ENCODE measurements around the gene ZBTB16.

ZBTB16 gene

GRCh38 chr11:114164546-114164945 is 105.0 kb downstream of the ZBTB16 start:
- no peak for DNase-seq (ENCODE audit: low read depth in 2 of 2, low spot score in 1 of 2)

- DNase-seq (ENCODE audit: low read depth in 2 of 2, low spot score in 1 of 2): no peak
Observed at GRCh38 chr11:114165326-114166230, 106.1 kb downstream of the ZBTB16 start.

- DNase-seq (ENCODE audit: low read depth in 2 of 2, low spot score in 1 of 2): no peak
Observed at GRCh38 chr11:114166362-114166761, 106.9 kb downstream of the ZBTB16 start.

- DNase-seq (ENCODE audit: low read depth in 2 of 2, low spot score in 1 of 2): no peak
Observed at GRCh38 chr11:114166897-114167323, 107.4 kb downstream of the ZBTB16 start.

GRCh38 chr11:114167355-114167754 is 107.8 kb downstream of the ZBTB16 start:
- DNase-seq (ENCODE audit: low read depth in 2 of 2, low spot score in 1 of 2): no peak

- DNase-seq (ENCODE audit: low read depth in 2 of 2, low spot score in 1 of 2): no peak
Observed at GRCh38 chr11:114167771-114168448, 108.4 kb downstream of the ZBTB16 start.

- no peak for DNase-seq (ENCODE audit: low read depth in 2 of 2, low spot score in 1 of 2)
Observed at GRCh38 chr11:114168691-114169090, 109.2 kb downstream of the ZBTB16 start.

- DNase-seq (ENCODE audit: low read depth in 2 of 2, low spot score in 1 of 2): no peak
Observed at GRCh38 chr11:114169321-114169749, 109.8 kb downstream of the ZBTB16 start.

GRCh38 chr11:114169821-114170220 is 110.3 kb downstream of the ZBTB16 start:
- DNase-seq (ENCODE audit: low read depth in 2 of 2, low spot score in 1 of 2): no peak

GRCh38 chr11:114170226-114170625 is 110.7 kb downstream of the ZBTB16 start:
- DNase-seq (ENCODE audit: low read depth in 2 of 2, low spot score in 1 of 2): no peak

GRCh38 chr11:114171257-114172054 is 111.9 kb downstream of the ZBTB16 start:
- DNase-seq (ENCODE audit: low read depth in 2 of 2, low spot score in 1 of 2): no peak

- no peak for DNase-seq (ENCODE audit: low read depth in 2 of 2, low spot score in 1 of 2)
Observed at GRCh38 chr11:114172055-114172861, 112.7 kb downstream of the ZBTB16 start.

GRCh38 chr11:114172871-114173444 is 113.4 kb downstream of the ZBTB16 start:
- DNase-seq (ENCODE audit: low read depth in 2 of 2, low spot score in 1 of 2): no peak

GRCh38 chr11:114173843-114174242 is 114.3 kb downstream of the ZBTB16 start:
- no peak for DNase-seq (ENCODE audit: low read depth in 2 of 2, low spot score in 1 of 2)

GRCh38 chr11:114174712-114175495 is 115.4 kb downstream of the ZBTB16 start:
- no peak for DNase-seq (ENCODE audit: low read depth in 2 of 2, low spot score in 1 of 2)

- DNase-seq (ENCODE audit: low read depth in 2 of 2, low spot score in 1 of 2): no peak
Observed at GRCh38 chr11:114175706-114176105, 116.2 kb downstream of the ZBTB16 start.

GRCh38 chr11:114176321-114176720 is 116.8 kb downstream of the ZBTB16 start:
- DNase-seq (ENCODE audit: low read depth in 2 of 2, low spot score in 1 of 2): no peak

GRCh38 chr11:114178656-114179055 is 119.1 kb downstream of the ZBTB16 start:
- DNase-seq (ENCODE audit: low read depth in 2 of 2, low spot score in 1 of 2): no peak

GRCh38 chr11:114179234-114179941 is 119.9 kb downstream of the ZBTB16 start:
- no peak for DNase-seq (ENCODE audit: low read depth in 2 of 2, low spot score in 1 of 2)
